Stimulated activated CD4-positive, alpha-beta T cell treated with anti-CD3 and anti-CD28 coated beads, TNF-alpha, amount 100 ng/mL, for 48 hours (primary cell): ENCODE results near the gene EZH1.

Experiments used
- DNase-seq, 3 donors: peaks; one replicate each; pipeline ENCODE4 v3.0.0-alpha.2; 2020; ENCODE audit warnings: low read depth in 3 of 3

Gene EZH1

DNA sequence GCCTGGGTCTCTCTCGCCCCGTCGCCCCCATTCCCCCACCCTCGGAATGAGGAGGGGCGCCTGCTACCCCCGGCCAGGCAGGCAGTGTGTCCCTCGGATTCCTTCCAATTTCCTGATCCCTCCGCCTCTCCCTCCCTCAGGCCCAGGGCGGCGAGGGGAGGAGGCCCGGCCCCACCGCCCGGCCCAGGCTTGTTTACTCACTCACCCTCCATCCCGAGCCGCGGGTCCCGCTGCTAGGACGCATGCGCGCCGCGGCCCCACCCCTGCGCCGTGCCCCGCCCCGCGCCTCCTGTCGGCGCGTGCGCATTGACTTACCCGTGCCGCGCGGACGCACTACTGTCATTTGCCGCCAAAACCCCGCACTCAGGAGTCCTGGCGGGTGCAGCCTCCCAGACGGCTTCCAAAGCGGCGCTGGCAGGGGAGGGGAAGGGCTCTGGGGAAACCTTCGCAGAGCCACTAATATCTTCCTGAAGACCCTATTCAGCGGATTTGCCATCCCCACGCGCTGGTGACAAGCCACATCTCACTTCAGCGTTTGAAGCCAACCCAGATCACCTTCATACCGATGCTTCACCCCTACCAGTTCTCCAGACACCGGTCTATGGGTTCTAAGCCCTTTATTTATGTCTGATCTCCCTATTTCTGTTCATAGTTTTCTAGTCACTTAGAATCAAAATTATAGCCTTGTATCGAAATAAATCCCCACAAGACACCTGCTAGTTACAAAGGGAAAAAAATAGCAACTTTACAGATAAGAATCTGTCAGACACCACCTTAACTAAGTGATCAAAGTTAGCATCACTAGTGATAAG, at the start of gene EZH1:
EZH1 (minus strand) TSS at position 235 of the 812 bp plus-strand sequence. CDS start 16,099 bp downstream, outside the sequence.
- peak; percentile 85 to 87 (median 87) for DNase-seq

GRCh38 chr17:42792545-42792944, 47.7 kb upstream of the EZH1 start:
- DNase-seq: no peak

DNA sequence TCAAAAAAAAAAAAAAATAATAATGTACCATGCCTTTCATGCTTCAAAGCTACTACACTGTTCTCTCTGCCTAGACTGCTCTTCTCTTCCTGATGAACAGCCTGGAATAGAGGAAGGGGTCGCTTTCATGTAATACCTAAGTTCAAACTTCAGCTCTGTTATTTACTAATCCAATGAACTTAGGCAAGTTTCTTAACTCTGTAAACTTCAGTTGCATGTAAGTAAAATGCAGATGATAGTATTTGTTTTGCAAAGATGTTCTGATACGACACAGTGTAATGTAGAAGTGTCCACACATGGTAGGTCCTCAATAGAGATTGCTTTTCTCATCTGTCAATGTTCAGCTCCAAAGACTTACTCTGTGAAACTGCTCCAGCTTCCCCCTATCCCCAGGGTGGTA, 47.1 kb upstream of the EZH1 start:
- DNase-seq: no peak

DNA sequence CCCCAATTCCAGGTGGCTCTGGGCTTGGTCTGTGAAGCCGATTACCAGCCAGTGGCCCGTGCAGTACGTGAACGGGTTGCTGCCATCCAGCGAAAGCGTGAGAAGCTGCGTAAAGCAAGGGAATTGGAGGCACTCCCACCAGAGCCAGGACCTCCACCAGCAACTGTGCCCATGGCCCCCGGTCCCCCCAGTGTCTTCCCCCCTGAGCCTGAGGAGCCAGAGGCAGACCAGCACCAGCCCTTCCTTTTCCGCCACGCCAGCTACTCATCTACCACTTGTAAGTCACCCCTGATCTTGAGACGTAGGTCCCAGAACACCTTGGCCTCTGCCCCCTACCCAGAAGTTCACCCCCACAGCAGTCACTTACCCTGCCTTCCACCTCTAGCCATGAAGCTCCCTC, 42.4 kb upstream of the EZH1 start:
- DNase-seq: no peak

- no peak for DNase-seq
Measured at GRCh38 chr17:42784811-42785592, 40.2 kb upstream of the EZH1 start.

GRCh38 chr17:42784409-42784808, 39.6 kb upstream of the EZH1 start:
- DNase-seq: no peak

DNA sequence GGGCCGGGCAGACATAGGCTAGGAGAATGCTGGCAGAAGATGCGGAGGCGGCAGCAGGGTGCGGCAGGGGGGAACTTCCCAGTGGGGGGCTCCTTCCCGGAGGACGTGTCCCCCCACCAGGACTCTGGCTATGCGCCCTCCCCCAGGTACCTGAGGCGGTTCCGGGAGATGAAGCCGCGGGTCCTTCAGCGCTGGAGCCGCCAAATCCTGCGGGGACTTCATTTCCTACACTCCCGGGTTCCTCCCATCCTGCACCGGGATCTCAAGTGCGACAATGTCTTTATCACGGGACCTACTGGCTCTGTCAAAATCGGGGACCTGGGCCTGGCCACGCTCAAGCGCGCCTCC, 38.9 kb upstream of the EZH1 start:
- no peak for DNase-seq

GRCh38 chr17:42783062-42783790, 38.4 kb upstream of the EZH1 start:
- no peak for DNase-seq

DNA sequence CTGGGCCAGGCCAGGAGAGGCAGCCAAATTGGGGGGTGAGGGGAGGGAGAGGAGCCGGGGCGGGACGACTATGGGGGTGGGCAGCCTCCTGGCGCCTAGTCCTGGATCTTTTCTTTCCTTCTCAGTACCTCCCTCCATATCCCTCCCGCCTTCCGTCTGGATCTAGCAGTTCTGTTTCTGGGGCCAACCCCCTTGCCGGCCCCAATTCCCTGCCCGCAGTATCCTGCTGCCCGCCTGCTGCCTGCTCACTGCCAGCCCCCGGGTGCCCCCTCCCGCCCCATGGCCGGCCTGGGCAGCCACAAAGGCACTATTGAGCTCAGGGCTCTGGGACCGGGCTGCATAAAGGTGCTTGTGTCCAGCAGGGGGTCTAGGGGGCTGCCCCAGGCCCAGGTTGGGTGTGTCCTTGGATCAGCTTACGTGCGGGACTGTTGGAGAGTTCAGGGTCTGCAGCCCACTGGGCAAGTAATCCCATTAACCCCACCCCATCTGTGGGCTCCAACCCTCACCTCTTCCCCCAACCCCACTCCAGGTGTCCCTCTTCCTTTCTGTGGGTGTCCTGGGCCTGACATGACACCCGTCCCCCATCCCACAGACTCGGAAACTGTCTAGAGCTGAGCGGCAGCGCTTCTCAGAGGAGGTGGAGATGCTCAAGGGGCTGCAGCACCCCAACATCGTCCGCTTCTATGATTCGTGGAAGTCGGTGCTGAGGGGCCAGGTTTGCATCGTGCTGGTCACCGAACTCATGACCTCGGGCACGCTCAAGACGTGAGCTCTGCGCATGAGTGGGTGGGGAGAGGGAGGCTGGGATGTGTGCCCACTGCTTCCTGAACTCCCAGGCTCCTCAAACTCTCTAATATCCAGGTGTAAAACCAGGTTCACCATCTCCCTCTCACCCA, 37.6 kb upstream of the EZH1 start:
- no peak for DNase-seq

- no peak for DNase-seq
Measured at GRCh38 chr17:42781639-42782165, 36.9 kb upstream of the EZH1 start.

DNA sequence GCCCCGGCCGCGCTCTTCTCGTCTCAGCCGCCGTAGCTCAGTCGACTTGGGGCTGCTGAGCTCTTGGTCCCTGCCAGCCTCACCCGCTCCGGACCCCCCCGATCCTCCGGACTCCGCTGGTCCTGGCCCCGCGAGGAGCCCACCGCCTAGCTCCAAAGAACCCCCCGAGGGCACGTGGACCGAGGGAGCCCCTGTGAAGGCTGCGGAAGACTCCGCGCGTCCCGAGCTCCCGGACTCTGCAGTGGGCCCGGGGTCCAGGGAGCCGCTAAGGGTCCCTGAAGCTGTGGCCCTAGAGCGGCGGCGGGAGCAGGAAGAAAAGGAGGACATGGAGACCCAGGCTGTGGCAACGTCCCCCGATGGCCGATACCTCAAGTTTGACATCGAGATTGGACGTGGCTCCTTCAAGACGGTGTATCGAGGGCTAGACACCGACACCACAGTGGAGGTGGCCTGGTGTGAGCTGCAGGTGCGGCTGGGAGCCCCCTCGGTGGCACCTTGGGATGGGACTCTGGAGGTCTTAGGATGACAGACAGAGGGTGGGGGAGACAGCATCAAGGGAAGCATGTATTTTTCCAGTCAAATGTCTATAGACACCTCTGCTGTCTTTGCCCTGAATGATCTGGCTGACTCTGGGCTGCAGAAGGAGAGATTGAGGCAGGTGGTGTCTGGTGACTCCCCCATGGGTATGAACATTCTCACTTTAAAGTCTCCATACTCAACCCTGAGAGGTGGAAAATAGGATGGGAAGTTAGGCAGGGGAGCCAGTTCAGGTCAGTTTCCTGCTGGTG, 36.2 kb upstream of the EZH1 start:
- no peak for DNase-seq

DNA sequence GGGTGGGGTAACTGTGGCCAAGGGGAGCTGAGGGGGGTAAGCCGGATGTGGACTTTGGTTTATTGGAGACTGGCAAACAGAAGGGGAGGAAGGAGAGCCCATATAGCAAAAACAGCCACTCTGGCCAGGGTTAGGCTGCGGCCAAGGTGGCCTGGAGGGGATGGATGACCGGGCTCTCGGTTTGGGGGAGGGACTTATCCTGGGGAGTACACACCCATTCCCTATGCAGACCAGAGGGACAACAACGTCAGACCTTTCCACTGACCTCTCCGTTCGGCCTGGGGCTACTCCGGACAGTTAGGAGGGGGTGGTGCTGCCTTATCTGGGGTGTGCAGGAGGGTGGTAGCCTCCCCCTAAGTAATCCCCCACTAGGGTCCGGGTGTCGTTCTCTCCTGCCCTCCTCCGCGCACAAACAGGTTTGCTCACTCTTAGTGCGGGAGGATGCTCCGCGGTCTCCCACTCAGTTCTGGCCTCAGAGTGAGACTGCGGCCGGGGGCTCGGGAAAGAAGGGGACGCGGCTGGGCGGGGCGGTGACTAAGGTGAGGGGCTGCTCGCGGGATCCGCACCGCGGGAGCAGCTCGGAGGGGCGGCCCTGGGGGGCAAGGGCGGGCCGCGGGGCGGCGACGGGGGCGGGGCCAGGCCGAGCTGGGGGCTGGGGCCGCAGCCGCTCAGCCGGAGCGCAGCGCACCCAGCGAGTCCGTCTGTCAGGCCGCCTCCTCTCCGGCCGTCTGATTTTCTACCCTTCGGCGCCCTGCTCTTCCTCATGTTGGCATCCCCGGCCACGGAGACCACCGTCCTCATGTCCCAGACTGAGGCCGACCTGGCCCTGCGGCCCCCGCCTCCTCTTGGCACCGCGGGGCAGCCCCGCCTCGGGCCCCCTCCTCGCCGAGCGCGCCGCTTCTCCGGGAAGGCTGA, 35.4 kb upstream of the EZH1 start, which contains the start of gene WNK4:
WNK4 (plus strand) TSS at position 675 of the 915 bp plus-strand sequence; CDS start at position 764, 89 bp downstream.
- no peak for DNase-seq

DNA sequence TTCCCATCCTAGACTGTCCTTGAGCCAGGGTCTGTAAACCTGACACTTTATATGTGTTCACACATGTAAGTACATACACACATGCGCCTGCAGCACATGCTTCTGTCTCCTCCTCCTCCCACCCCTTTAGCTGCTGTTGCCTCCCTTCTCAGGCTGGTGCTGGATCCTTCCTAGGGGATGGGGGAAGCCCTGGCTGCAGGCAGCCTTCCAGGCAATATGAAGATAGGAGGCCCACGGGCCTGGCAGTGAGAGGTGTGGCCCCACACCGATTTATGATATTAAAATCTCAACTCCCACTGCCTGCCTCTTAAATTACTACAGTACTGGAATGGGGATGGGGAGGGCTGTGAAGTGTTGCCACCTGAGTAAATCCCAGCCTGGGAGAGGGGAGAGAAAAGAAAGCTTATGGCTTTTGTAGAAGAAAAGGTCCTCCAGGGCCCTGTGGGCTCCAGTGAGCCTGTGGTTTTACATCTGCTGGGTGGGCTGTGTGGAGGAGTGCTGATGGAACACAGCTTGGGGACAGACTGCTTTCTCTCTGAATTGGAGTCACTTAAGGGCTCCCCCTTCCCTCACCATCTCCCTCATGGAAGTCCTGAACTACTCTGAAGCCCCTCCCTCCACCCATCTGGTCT, 34.6 kb upstream of the EZH1 start:
- no peak for DNase-seq

GRCh38 chr17:42778570-42778969, 33.7 kb upstream of the EZH1 start:
- DNase-seq: no peak

DNA sequence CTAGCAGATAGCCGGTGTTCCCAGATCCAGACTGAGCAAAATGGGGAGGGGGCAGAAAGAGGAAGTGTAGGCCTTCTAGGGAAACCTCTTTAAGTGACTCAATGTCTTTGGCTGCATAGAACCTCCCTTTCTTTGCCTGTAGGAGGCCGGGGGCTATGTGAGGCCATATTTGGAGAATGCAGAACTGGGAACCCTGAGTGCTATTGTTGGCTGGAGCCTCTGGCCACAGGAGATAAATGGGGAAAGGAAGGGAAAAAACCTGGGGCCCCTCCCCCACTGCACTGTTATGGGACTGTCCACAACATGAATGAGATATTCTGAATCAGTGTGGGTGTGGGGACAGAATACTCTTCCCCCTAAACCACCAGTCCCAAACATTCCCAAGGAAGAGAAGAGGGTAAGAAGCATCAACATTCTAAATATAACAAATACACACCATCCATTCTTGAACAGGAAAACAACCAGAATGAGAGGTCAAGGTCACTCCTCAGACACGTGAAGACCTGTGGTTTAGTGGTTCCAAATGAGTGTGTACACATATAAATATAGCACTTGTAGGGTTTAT, 30.8 kb upstream of the EZH1 start:
- no peak for DNase-seq

- no peak for DNase-seq
Measured at GRCh38 chr17:42774066-42774745, 29.4 kb upstream of the EZH1 start.

GRCh38 chr17:42773290-42774035, 28.6 kb upstream of the EZH1 start, which contains the start of gene VPS25:
TSS of gene VPS25 (plus strand) at chr17:42773449. CDS start at chr17:42773476, 27 bp downstream.
- peak; percentile 52 to 67 (median 63) for DNase-seq
